Mammary epithelial cell (primary cell): ENCODE data around the gene NPAS4.

Source experiments
- EZH2 ChIP-seq: IDR thresholded peaks from 2 replicates; pipeline ENCODE4 v1.6.1; 2012; ENCODE audit warnings: low read length, inconsistent platforms, borderline replicate concordance
- TF ChIP-seq, protein P1 (sequence below), 2 donors: IDR thresholded peaks in 1 of 2; conservative IDR thresholded peaks in 1 of 2; 2 replicates each; pipeline ENCODE4 v1.5.1; 2011 to 2012; ENCODE audit warnings: inconsistent platforms in 2 of 2, low read length in 2 of 2, mild to moderate bottlenecking in 2 of 2, control low read depth in 1 of 2, low read depth in 1 of 2; ENCODE audit not compliant: insufficient read depth in 1 of 2; ENCODE audit errors: extremely low read depth in 1 of 2

GRCh38 chr11:66462010-66462409, 41.2 kb downstream of the NPAS4 start:
- no peak for TF ChIP-seq EZH2
- TF ChIP-seq, protein P1, sequence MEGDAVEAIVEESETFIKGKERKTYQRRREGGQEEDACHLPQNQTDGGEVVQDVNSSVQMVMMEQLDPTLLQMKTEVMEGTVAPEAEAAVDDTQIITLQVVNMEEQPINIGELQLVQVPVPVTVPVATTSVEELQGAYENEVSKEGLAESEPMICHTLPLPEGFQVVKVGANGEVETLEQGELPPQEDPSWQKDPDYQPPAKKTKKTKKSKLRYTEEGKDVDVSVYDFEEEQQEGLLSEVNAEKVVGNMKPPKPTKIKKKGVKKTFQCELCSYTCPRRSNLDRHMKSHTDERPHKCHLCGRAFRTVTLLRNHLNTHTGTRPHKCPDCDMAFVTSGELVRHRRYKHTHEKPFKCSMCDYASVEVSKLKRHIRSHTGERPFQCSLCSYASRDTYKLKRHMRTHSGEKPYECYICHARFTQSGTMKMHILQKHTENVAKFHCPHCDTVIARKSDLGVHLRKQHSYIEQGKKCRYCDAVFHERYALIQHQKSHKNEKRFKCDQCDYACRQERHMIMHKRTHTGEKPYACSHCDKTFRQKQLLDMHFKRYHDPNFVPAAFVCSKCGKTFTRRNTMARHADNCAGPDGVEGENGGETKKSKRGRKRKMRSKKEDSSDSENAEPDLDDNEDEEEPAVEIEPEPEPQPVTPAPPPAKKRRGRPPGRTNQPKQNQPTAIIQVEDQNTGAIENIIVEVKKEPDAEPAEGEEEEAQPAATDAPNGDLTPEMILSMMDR (conservative IDR thresholded peaks at IDR 0.05 in 1 of 2, IDR thresholded peaks at IDR 0.05 in 1 of 2; ENCODE audit: extremely low read depth in 1 of 2, insufficient read depth in 1 of 2, low read depth in 1 of 2, low read length in 2 of 2), result no peak
